Effector memory CD4-positive, alpha-beta T cell (primary cell): Measurements from ENCODE around the gene KRT71.

ENCODE experiments used
- DNase-seq, 3 donors: peaks; one replicate each; pipeline ENCODE4 v3.0.0-alpha.2; 2020
- H3K27ac ChIP-seq: 2 replicates; pipeline ENCODE4 v1.7.0; 2013; ENCODE audit warnings: mild to moderate bottlenecking, low read length, moderate library complexity; ENCODE audit not compliant: insufficient read depth, poor library complexity, severe bottlenecking
- H3K27me3 ChIP-seq: replicated peaks from 2 replicates; pipeline ENCODE4 v1.7.0; 2013; ENCODE audit warnings: mild to moderate bottlenecking, low read length; ENCODE audit not compliant: insufficient read depth, control insufficient read depth, poor library complexity, severe bottlenecking
- H3K36me3 ChIP-seq: 2 replicates; pipeline ENCODE4 v1.7.0; 2013; ENCODE audit warnings: mild to moderate bottlenecking, low read length, moderate library complexity; ENCODE audit not compliant: control insufficient read depth, insufficient read depth
- H3K4me1 ChIP-seq: 2 replicates; pipeline ENCODE4 v1.7.0; 2013; ENCODE audit warnings: low read length, mild to moderate bottlenecking; ENCODE audit not compliant: control insufficient read depth, insufficient read depth, poor library complexity, severe bottlenecking
- H3K4me3 ChIP-seq: 2 replicates; pipeline ENCODE4 v1.7.0; 2013; ENCODE audit warnings: low read length, low read depth, mild to moderate bottlenecking; ENCODE audit not compliant: insufficient read depth, poor library complexity, severe bottlenecking
- H3K9me3 ChIP-seq: 2 replicates; pipeline ENCODE4 v1.7.0; 2013; ENCODE audit warnings: mild to moderate bottlenecking, low read length, moderate library complexity; ENCODE audit not compliant: control insufficient read depth

The KRT71 gene

DNA sequence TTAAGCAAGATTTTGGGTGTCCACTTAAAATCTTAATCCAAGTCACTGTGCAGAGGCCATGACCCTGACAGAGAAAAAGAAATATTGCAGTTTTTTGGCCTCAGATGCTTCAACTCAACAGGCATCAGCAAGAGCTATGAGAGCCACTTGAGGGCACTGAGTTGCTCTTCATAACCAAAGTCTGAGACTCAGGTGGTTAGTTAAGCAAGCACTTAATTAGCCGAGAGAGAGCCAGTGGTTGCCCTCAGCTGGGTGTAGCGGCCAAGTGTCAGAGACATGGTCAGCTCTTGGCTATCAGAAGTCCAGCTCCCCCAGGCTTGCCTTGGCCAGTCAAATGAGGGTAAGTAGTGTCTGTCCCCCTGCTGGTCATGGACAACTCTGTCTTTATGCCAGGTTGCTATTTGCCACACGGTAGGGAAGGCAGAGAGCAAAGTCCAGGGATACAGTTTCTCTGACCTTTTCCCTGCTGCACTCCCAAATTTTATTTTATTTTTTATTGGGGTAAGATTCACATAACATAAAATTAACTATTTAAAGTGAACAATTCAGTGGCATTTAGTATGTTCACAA lies 9.0 kb upstream of the KRT71 start:
- H3K36me3 ChIP-seq = no peaks in the 10 kb centered on the region
- no peaks in the 10 kb centered on the region for H3K27me3 ChIP-seq
- H3K27ac ChIP-seq = no peak overlapping the region
- H3K4me1 ChIP-seq = no peaks in the 10 kb centered on the region
- no peak overlapping the region for H3K4me3 ChIP-seq
- no peak for DNase-seq
- H3K9me3 ChIP-seq = no peaks in the 10 kb centered on the region

DNA sequence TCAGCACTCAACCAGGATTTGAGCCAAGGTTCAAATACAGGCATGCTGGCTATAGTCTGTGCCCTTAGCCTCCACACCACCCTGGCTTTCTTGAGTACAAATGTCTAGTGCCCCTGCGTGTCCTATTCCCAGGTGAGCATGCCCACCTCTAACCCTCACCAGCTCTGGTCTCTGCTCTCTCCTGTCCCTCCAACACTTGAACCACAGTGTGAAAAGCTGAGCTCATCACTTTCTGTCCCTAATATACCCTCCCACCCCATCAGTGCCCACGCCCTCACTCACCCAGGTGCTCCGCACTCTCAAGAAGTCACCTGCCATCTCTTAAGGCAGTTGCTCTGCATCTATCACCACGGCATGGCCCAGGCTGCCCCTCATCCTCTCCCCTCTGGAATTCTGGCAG lies 7.0 kb upstream of the KRT71 start:
- no peak overlapping the region for H3K27ac ChIP-seq
- no peak for DNase-seq
- H3K27me3 ChIP-seq = no peaks in the 10 kb centered on the region
- H3K4me3 ChIP-seq = no peak overlapping the region
- H3K36me3 ChIP-seq = no peaks in the 10 kb centered on the region
- no peaks in the 10 kb centered on the region for H3K9me3 ChIP-seq
- no peaks in the 10 kb centered on the region for H3K4me1 ChIP-seq

- no peak for DNase-seq
- H3K4me3 ChIP-seq = no peak overlapping the region
- no peaks in the 10 kb centered on the region for H3K27me3 ChIP-seq
- H3K36me3 ChIP-seq = no peaks in the 10 kb centered on the region
- H3K4me1 ChIP-seq = no peaks in the 10 kb centered on the region
- H3K9me3 ChIP-seq = no peaks in the 10 kb centered on the region
- no peak overlapping the region for H3K27ac ChIP-seq
Observed at GRCh38 chr12:52558781-52559445, 6.0 kb upstream of the KRT71 start.

DNA sequence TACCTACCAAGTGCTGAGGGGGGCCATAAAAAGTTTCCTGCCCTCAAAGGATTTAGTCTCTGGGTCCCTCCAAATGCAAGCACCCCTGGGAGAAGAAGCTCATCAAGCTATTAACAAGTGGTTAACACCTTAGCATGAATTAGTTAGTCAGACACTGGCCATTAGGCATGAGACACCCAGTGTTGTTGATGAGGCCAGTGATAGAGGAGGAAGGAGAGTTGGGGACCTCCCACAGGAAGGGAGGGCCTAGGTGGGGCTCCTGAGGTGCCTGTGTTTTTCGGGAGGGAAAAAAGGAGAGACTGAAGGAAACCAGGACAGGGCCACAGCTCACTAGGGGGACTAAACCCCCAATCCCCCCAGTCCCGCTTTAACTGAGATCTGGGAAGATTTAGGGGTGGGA lies 4.5 kb upstream of the KRT71 start:
- DNase-seq = no peak
- no peaks in the 10 kb centered on the region for H3K36me3 ChIP-seq
- no peak overlapping the region for H3K4me3 ChIP-seq
- H3K4me1 ChIP-seq = no peaks in the 10 kb centered on the region
- H3K27ac ChIP-seq = no peak overlapping the region
- no peaks in the 10 kb centered on the region for H3K27me3 ChIP-seq
- H3K9me3 ChIP-seq = no peaks in the 10 kb centered on the region

GRCh38 chr12:52555577-52555976 lies 2.6 kb upstream of the KRT71 start:
- Histone ChIP-seq H3K4me1 (no peaks in the 10 kb centered on the region), H3K36me3 (no peaks in the 10 kb centered on the region), H3K9me3 (no peaks in the 10 kb centered on the region), H3K27ac (no peak overlapping the region), H3K27me3 (no peaks in the 10 kb centered on the region), H3K4me3 (no peak overlapping the region)
- DNase-seq = no peak

DNA sequence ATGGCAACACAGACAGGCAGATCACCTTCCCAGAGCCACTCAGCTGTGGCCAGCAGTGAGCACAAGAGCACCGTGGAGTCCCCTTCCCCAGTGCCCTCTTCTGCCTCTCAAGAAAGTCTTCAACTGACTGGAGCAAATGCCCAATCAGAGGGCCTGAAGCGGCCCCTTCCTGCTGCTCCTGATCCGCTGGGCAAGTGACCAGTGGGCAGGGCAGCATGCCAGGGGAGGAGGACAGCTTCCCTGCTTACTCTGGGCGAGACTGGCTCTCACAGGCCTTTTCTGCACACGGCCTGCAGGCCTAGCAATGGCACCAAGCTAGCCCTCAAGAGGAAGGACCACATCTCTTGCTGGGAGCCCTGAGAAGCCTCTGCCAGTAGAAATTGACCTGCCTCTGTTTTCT lies 890 bp downstream of the KRT71 start:
- Histone ChIP-seq H3K9me3 (no peaks in the 10 kb centered on the region), H3K4me1 (no peaks in the 10 kb centered on the region), H3K4me3 (no peak overlapping the region), H3K36me3 (no peaks in the 10 kb centered on the region), H3K27ac (no peak overlapping the region), H3K27me3 (no peaks in the 10 kb centered on the region)
- DNase-seq = no peak

DNA sequence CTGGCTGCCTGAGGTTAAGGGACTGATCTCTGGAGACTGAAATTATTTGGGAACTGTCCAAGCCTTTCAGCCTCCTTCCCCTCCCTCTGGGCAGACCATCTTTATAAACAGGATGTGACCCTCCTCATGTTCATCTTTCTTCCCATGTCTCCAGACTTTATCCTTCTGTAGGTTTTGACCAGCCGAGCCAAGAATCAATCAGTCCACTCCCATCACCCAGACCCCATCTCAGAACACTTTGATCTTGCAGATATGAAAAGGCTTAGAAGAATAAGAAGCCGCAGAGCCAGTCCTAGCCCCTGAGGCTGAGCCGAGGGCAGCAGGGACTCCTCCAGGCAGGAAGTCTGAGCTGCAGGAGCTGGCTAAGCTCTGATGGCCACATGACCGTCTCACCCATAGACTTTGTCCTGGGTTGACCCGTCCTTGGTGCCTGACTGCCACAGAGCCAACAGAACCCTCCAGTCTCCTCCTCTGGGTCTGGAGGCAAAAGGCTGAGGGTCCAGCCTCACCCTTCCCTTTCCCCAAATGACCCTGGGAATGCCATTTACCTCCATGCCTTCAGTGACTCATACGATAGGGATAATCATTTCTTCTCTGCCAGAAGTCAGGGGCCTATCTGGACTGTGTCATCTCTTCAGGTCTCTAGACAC lies 1.6 kb downstream of the KRT71 start:
- H3K9me3 ChIP-seq = no peaks in the 10 kb centered on the region
- no peak overlapping the region for H3K27ac ChIP-seq
- H3K27me3 ChIP-seq = no peaks in the 10 kb centered on the region
- H3K4me1 ChIP-seq = no peaks in the 10 kb centered on the region
- H3K4me3 ChIP-seq = no peak overlapping the region
- no peaks in the 10 kb centered on the region for H3K36me3 ChIP-seq
- no peak for DNase-seq

GRCh38 chr12:52546126-52546525 lies 6.8 kb downstream of the KRT71 start:
- DNase-seq = no peak
- H3K4me3 ChIP-seq = no peak overlapping the region
- no peaks in the 10 kb centered on the region for H3K27me3 ChIP-seq
- no peaks in the 10 kb centered on the region for H3K4me1 ChIP-seq
- no peaks in the 10 kb centered on the region for H3K9me3 ChIP-seq
- no peak overlapping the region for H3K27ac ChIP-seq
- H3K36me3 ChIP-seq = no peaks in the 10 kb centered on the region

GRCh38 chr12:52543985-52544883 lies 8.7 kb downstream of the KRT71 start:
- Histone ChIP-seq H3K4me1 (no peaks in the 10 kb centered on the region), H3K4me3 (no peak overlapping the region), H3K9me3 (no peaks in the 10 kb centered on the region), H3K27me3 (no peaks in the 10 kb centered on the region), H3K36me3 (no peaks in the 10 kb centered on the region), H3K27ac (no peak overlapping the region)
- no peak for DNase-seq
